K562 treated with DMSO at 1 percent for 12 hours (cell line): ENCODE data around the gene PARD6G. TPM values are rescaled to one million over a fixed set of nuclear protein-coding genes. Genes with fewer than 3 reads are reported as not detected.

ENCODE experiments used
- total RNA-seq: library from RNA; unstranded; fragments of 300-600 nt; gene quantifications from 2 replicates; pipeline ENCODE4 v1.2.3, GENCODE V29; 2022; ENCODE audit not compliant: insufficient read depth

The PARD6G gene
- 0.66 and 2.5 TPM in 2 replicates for total RNA-seq

GRCh38 chr18:80247393-80247841 is at the start of gene PARD6G:
TSS of gene PARD6G (minus strand) at chr18:80247514. CDS start at chr18:80247348, 166 bp downstream.

GRCh38 chr18:80108739-80109675 is 138.3 kb downstream of the PARD6G start, which contains the start of gene ADNP2:
TSS of gene ADNP2 (plus strand) at chr18:80109262. CDS start at chr18:80117543, 8,281 bp downstream.

Other genes with a start within 250 kb of the PARD6G start
- gene RBFA, start 213.1 kb downstream of the PARD6G start, total RNA-seq, result 7.9 and 9.8 TPM in 2 replicates
- gene ADNP2, start 138.3 kb downstream of the PARD6G start, total RNA-seq, result 5.9 and 22.3 TPM in 2 replicates